ENCODE measurements around the gene POMGNT2. TPM values are rescaled to one million over a fixed set of nuclear protein-coding genes. Genes with fewer than 3 reads are reported as not detected.

POMGNT2 gene
- 6.3 to 9.0 TPM (median 8.1 TPM) in 5 replicates for total RNA-seq (2022; extraction: Qiagen RNA extraction)

GRCh38 chr3:43105596-43106292 is at the start of gene POMGNT2:
Gene POMGNT2 (minus strand): TSS chr3:43106079. CDS start chr3:43081431, 24,648 bp downstream.

Other genes starting within 250 kb of the POMGNT2 start
- not detected in 5 replicates for gene CYP8B1, start 230.2 kb downstream of the POMGNT2 start, total RNA-seq (2022; extraction: Qiagen RNA extraction)
- not detected in 5 replicates for gene ZNF662, start 199.9 kb downstream of the POMGNT2 start, total RNA-seq (2022; extraction: Qiagen RNA extraction)
- gene GASK1A, start 126.8 kb downstream of the POMGNT2 start, total RNA-seq (2022; extraction: Qiagen RNA extraction), result 0.06 to 0.08 TPM in 2 of 5 replicates, not detected in the others
- 4.2 to 5.3 TPM (median 4.2 TPM) in 5 replicates for gene SNRK, start 180.5 kb upstream of the POMGNT2 start, total RNA-seq (2022; extraction: Qiagen RNA extraction)